ENCODE measurements around the gene RBM38.

RBM38 gene

DNA sequence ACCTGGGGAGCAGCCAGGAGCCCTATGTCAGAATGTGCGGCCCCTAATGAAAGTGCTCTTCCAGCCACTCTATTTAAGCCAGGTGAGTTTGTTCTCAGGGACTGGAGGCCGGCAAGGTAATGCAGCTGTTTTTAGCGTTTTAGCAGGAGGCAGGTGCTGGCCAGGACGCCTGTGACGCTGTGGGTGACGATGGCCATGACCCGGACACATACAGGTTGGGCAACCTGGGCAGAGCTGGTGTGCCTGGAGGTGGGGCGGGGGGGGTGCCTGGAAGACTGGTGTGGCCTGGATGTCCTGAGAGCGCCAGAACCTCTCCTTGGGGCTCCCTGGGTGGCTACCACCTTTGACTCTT, 51.7 kb downstream of the RBM38 start:
- no peak overlapping the region for H3K27ac ChIP-seq
- no peak overlapping the region for H3K4me3 ChIP-seq (ENCODE audit: low read depth, low read length)
- peaks cover 3% of the 10 kb centered on the region for H3K9me3 ChIP-seq (ENCODE audit: severe bottlenecking)
- H3K27me3 ChIP-seq (ENCODE audit: insufficient read depth, low read depth, severe bottlenecking), result no peaks in the 10 kb centered on the region
- TF ChIP-seq, protein P1, sequence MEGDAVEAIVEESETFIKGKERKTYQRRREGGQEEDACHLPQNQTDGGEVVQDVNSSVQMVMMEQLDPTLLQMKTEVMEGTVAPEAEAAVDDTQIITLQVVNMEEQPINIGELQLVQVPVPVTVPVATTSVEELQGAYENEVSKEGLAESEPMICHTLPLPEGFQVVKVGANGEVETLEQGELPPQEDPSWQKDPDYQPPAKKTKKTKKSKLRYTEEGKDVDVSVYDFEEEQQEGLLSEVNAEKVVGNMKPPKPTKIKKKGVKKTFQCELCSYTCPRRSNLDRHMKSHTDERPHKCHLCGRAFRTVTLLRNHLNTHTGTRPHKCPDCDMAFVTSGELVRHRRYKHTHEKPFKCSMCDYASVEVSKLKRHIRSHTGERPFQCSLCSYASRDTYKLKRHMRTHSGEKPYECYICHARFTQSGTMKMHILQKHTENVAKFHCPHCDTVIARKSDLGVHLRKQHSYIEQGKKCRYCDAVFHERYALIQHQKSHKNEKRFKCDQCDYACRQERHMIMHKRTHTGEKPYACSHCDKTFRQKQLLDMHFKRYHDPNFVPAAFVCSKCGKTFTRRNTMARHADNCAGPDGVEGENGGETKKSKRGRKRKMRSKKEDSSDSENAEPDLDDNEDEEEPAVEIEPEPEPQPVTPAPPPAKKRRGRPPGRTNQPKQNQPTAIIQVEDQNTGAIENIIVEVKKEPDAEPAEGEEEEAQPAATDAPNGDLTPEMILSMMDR (IDR thresholded peaks at IDR 0.05; ENCODE audit: low read depth, low read length), result no peak
- no peak for DNase-seq
- H3K36me3 ChIP-seq, result no peaks in the 10 kb centered on the region

DNA sequence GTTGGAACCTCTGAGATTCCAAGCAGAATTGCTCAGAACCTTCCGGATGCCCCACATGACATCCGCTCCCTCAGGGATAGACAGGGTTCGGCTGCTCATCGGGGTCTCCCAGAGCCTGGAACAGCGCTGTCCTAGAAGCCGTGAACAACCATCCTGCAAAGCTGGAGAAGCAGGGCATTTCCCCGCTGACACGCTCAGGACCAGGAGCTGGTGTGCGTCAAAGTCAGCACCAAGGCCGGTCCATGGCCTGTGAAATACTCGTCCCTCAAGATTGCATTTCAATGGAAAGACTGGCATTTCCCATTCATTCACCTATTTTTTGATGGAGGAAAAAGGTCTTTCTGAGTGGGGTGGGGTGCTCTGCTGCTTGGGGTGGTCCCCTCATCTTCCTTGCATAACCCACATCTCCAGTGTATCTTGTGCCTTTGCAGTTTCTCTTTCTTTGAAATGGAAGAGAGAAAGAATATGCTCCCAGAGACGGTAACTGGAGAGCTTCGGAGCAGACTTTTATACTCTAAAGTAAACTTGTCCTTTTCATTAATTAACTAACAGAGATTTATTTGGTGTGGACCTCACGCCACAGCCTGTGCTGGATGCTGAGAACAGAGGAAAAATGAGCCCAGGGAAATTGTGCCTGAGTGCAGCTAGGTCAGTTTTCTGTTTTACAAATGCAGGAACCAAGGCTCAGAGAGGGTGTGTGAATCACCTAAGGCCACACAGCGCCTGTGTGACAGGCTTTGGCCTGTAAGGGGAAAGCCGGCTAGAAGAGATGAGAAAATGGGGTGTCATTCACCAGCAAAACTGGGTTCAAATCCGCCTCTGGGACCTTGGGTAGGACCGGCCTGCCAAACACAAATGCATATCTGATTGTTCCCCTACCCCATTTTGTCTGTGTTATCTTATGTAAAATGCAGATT, 52.4 kb downstream of the RBM38 start:
- Histone ChIP-seq H3K4me3 (ENCODE audit: low read depth, low read length) (no peak overlapping the region), H3K27me3 (ENCODE audit: insufficient read depth, low read depth, severe bottlenecking) (no peaks in the 10 kb centered on the region), H3K36me3 (no peaks in the 10 kb centered on the region), H3K27ac (no peak overlapping the region), H3K9me3 (ENCODE audit: severe bottlenecking) (peaks cover 3% of the 10 kb centered on the region)
- no peak for DNase-seq
- TF ChIP-seq, protein P1 (IDR thresholded peaks at IDR 0.05; ENCODE audit: low read depth, low read length), result no peak

DNA sequence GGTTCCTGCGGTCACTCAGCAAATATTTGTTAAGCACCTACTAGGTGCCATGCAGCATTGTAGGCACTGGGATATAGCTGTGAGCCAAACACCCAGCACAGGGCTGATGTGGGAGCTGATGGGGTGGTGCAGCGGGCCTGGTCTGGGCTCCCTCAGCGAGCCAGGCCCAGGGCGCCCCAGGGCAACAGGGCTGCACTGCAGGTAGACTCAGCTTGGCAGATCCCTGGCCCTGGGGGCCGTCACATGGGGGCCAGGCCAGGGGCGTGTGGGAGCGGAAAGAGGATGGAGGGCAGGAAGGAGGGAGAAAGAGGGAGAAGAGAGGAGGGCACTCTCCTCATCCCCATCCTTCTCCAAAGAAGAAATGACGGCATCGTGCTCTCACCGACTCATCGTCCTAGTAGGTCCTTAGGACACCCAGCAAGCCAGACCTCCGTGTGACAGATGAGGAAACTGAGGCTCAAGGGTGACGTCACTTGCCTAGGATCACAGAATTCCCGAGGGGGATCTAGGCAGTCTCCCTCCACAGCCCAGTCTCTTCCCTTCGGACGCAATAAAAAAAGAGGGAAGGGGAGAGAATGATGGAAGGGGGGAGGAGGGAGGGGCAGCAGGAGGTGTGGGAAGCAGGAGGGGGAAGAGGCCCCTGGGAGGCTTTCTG, 53.3 kb downstream of the RBM38 start:
- H3K36me3 ChIP-seq, result no peaks in the 10 kb centered on the region
- no peak overlapping the region for H3K27ac ChIP-seq
- DNase-seq, result no peak
- TF ChIP-seq, protein P1 (IDR thresholded peaks at IDR 0.05; ENCODE audit: low read depth, low read length), result no peak
- H3K4me3 ChIP-seq (ENCODE audit: low read depth, low read length), result no peak overlapping the region
- no peaks in the 10 kb centered on the region for H3K27me3 ChIP-seq (ENCODE audit: insufficient read depth, low read depth, severe bottlenecking)
- peaks cover 3% of the 10 kb centered on the region for H3K9me3 ChIP-seq (ENCODE audit: severe bottlenecking)

DNA sequence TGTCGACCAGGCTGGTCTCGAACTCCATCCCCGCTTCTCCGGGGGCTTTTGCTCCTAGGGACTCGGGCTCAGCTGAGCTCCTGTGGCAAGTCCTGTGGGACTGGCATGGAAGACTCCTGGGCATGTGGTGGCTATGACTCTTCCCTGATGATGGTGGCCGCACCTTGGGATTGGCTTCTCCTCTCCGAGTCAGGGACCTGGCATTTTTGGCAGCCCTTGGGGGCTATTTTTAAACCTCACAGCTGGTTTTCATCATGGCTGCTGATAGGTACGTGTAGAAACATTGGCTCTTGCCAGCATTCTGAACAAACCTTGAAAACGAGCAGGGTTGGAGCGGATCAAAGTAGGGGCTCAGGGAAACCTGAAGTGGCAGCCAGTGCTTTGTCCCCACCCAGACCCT, 54.1 kb downstream of the RBM38 start:
- Histone ChIP-seq H3K27ac (no peak overlapping the region), H3K9me3 (ENCODE audit: severe bottlenecking) (peaks cover 3% of the 10 kb centered on the region), H3K27me3 (ENCODE audit: insufficient read depth, low read depth, severe bottlenecking) (no peaks in the 10 kb centered on the region), H3K4me3 (ENCODE audit: low read depth, low read length) (no peak overlapping the region), H3K36me3 (no peaks in the 10 kb centered on the region)
- DNase-seq, result no peak
- TF ChIP-seq, protein P1 (IDR thresholded peaks at IDR 0.05; ENCODE audit: low read depth, low read length), result no peak

DNA sequence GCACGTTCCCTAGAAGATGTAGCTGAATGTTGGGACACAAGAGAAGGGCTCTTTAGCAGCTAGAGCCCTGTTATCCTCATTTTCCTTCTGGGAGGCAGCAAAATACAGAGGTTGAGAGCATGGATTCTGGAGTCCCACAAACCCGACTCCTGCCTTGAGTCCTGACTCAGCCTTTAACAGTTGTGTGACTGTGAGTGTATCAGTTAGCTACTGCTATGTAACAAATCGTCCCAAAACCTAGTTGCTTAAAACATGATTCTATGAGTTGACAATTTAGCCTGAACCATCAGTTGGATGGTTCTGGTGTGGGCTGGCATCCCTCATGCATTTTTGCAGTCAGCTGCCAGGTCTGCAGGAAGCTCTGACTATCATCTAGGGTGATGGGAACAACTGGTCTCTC, 54.6 kb downstream of the RBM38 start:
- DNase-seq, result no peak

More for the DNA sequence above, 54.6 kb downstream of the RBM38 start:
- Histone ChIP-seq H3K4me3 (ENCODE audit: low read depth, low read length) (no peak overlapping the region), H3K36me3 (no peaks in the 10 kb centered on the region), H3K27ac (no peak overlapping the region), H3K9me3 (ENCODE audit: severe bottlenecking) (peaks cover 3% of the 10 kb centered on the region), H3K27me3 (ENCODE audit: insufficient read depth, low read depth, severe bottlenecking) (no peaks in the 10 kb centered on the region)
- TF ChIP-seq, protein P1 (IDR thresholded peaks at IDR 0.05; ENCODE audit: low read depth, low read length), result no peak
